Measurements from ENCODE around the gene INPPL1. TPM values are rescaled to one million over a fixed set of nuclear protein-coding genes. Genes with fewer than 3 reads are reported as not detected.

Gene INPPL1
- total RNA-seq, 1 donor from 2014 or later = 93.1 TPM

- H3K36me3 ChIP-seq (ENCODE audit: control insufficient read depth, insufficient read depth, low read length) = no peaks in the 10 kb centered on the region
- H3K27me3 ChIP-seq (ENCODE audit: control insufficient read depth, insufficient read depth, low read length) = no peaks in the 10 kb centered on the region
- no peak for TF ChIP-seq CTCF (IDR thresholded peaks at IDR 0.05; ENCODE audit: insufficient read depth, low read length, poor library complexity, severe bottlenecking)
- no peak overlapping the region for H3K4me3 ChIP-seq (ENCODE audit: low read depth, low read length)
- DNase-seq (ENCODE audit: low read depth) = no peak
Observed at GRCh38 chr11:72271980-72272379, 47.4 kb downstream of the INPPL1 start.

GRCh38 chr11:72274435-72274834, 49.9 kb downstream of the INPPL1 start:
- no peak for TF ChIP-seq CTCF (IDR thresholded peaks at IDR 0.05; ENCODE audit: insufficient read depth, low read length, poor library complexity, severe bottlenecking)
- no peak overlapping the region for H3K4me3 ChIP-seq (ENCODE audit: low read depth, low read length)
- H3K27me3 ChIP-seq (ENCODE audit: control insufficient read depth, insufficient read depth, low read length) = no peaks in the 10 kb centered on the region
- no peak for DNase-seq (ENCODE audit: low read depth)
- H3K36me3 ChIP-seq (ENCODE audit: control insufficient read depth, insufficient read depth, low read length) = no peaks in the 10 kb centered on the region

GRCh38 chr11:72278905-72279304, 54.3 kb downstream of the INPPL1 start:
- no peak for TF ChIP-seq CTCF (IDR thresholded peaks at IDR 0.05; ENCODE audit: insufficient read depth, low read length, poor library complexity, severe bottlenecking)
- Histone ChIP-seq H3K36me3 (ENCODE audit: control insufficient read depth, insufficient read depth, low read length) (no peaks in the 10 kb centered on the region), H3K4me3 (ENCODE audit: low read depth, low read length) (no peak overlapping the region), H3K27me3 (ENCODE audit: control insufficient read depth, insufficient read depth, low read length) (no peaks in the 10 kb centered on the region)
- DNase-seq (ENCODE audit: low read depth) = peak; percentile 18

DNA sequence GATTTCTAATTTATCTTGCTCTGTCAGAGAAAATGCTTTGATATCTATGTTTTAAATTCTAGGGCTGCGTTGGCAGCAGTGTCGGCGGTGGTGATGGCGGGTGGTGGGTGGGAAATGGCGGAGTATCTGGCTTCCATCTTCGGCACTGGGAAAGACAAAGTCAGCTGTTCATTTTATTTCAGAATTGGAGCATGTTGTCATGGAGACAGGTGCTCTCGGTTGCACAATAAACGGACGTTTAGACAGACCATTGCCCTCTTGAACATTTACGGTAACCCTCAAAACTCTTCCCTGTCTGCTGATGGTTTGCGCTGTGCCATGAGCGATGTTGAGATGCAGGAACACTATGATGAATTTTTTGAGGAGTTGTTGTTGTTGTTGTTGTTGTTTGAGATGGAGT, 55.5 kb downstream of the INPPL1 start:
- Histone ChIP-seq H3K4me3 (ENCODE audit: low read depth, low read length) (no peak overlapping the region), H3K27me3 (ENCODE audit: control insufficient read depth, insufficient read depth, low read length) (no peaks in the 10 kb centered on the region), H3K36me3 (ENCODE audit: control insufficient read depth, insufficient read depth, low read length) (no peaks in the 10 kb centered on the region)
- DNase-seq (ENCODE audit: low read depth) = no peak
- TF ChIP-seq CTCF (IDR thresholded peaks at IDR 0.05; ENCODE audit: insufficient read depth, low read length, poor library complexity, severe bottlenecking) = no peak

DNA sequence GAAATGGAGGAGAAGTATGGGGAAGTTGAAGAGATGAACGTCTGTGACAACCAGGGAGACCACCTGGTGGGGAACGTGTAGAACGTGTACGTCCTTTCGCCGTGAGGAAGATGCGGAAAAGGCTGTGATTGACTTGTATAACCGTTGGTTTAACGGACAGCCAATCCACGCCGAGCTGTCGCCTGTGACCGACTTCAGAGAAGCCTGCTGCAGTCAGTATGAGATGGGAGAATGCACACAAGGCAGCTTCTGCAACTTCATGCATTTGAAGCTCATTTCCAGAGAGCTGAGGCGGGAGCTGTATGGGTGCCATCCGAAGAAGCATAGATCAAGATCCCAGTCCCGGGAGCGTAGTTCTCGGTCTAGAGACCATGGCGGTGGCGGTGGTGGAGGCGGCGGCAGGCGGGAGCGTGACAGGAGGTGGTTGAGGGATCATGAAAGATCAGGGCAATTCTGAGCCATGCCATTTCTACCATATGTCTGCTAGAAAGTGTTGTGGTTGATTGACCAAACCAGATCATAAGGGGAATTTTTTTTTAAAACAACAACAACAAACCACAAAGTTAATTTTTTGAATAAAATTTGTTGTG, 56.3 kb downstream of the INPPL1 start:
- H3K36me3 ChIP-seq (ENCODE audit: control insufficient read depth, insufficient read depth, low read length) = no peaks in the 10 kb centered on the region
- H3K27me3 ChIP-seq (ENCODE audit: control insufficient read depth, insufficient read depth, low read length) = no peaks in the 10 kb centered on the region
- H3K4me3 ChIP-seq (ENCODE audit: low read depth, low read length) = no peak overlapping the region
- DNase-seq (ENCODE audit: low read depth) = no peak
- TF ChIP-seq CTCF (IDR thresholded peaks at IDR 0.05; ENCODE audit: insufficient read depth, low read length, poor library complexity, severe bottlenecking) = no peak

DNA sequence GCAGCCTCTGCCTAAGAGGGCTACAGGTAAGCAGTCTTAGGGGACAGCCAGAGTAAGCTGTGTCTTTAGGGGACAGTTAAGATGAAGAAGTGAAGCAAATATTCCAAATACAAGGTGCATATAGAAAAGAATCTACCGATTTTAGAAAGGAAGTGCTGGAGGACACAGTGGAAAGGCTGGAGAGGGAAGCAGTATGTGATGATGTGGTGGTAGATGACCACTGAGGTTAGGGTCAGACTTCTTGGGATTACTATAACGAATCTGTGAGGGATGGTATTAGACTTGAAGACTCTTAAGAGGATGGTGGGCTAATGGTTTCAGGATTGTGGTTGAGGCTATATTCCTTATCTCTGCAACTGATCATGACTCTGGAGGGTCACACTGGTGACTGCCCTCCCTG, 59.4 kb downstream of the INPPL1 start:
- Histone ChIP-seq H3K36me3 (ENCODE audit: control insufficient read depth, insufficient read depth, low read length) (no peaks in the 10 kb centered on the region), H3K27me3 (ENCODE audit: control insufficient read depth, insufficient read depth, low read length) (no peaks in the 10 kb centered on the region), H3K4me3 (ENCODE audit: low read depth, low read length) (no peak overlapping the region)
- no peak for DNase-seq (ENCODE audit: low read depth)
- TF ChIP-seq CTCF (IDR thresholded peaks at IDR 0.05; ENCODE audit: insufficient read depth, low read length, poor library complexity, severe bottlenecking) = no peak

All from kidney epithelial cell (primary cell).